Calu3 (cell line): ENCODE data around the gene CD248. TPM values are rescaled to one million over a fixed set of nuclear protein-coding genes. Genes with fewer than 3 reads are reported as not detected.
A peak's percentile ranks its signal among the peaks of the same experiment; 100 is the strongest.

Source experiments
- BruUV-seq: library from RNA; stranded (reverse); fragments of 400-500 nt; replicated peaks from 2 replicates; lab custom pipeline; 2021; lab: Mats Ljungman, UMichigan
- CTCF ChIA-PET: fragments of 300-600 bp; sonication (Branson Sonifier 250); formaldehyde crosslinking; loops from one replicate; lab custom pipeline; 2022; ENCODE audit warnings: antibody characterized with exemption; lab: Charles Lee
- DNase-seq: peaks from one replicate; pipeline ENCODE4 v3.0.0; 2022
- H3K27ac Mint-ChIP-seq: one replicate; pipeline ENCODE4 v1.8.0; 2022; ENCODE audit warnings: mixed read lengths; ENCODE audit not compliant: unreplicated experiment
- H3K27me3 Mint-ChIP-seq: one replicate; pipeline ENCODE4 v1.8.0; 2022; ENCODE audit warnings: mixed read lengths; ENCODE audit not compliant: unreplicated experiment
- H3K36me3 Mint-ChIP-seq: one replicate; pipeline ENCODE4 v1.8.0; 2022; ENCODE audit warnings: mild to moderate bottlenecking, moderate library complexity, mixed read lengths; ENCODE audit not compliant: insufficient read depth, unreplicated experiment
- H3K4me1 Mint-ChIP-seq: one replicate; pipeline ENCODE4 v1.8.0; 2022; ENCODE audit warnings: mild to moderate bottlenecking, low read depth, mixed read lengths; ENCODE audit not compliant: unreplicated experiment
- H3K4me3 Mint-ChIP-seq: one replicate; pipeline ENCODE4 v1.8.0; 2022; ENCODE audit warnings: mild to moderate bottlenecking, low read depth, moderate library complexity, mixed read lengths; ENCODE audit not compliant: unreplicated experiment
- H3K9me3 Mint-ChIP-seq: one replicate; pipeline ENCODE4 v1.8.0; 2022; ENCODE audit warnings: low read depth, mixed read lengths; ENCODE audit not compliant: unreplicated experiment
- intact Hi-C: fragments of 100-400 bp; cut with micrococcal nuclease; formaldehyde crosslinking; loops from one replicate; pipeline ENCODE4 v1.10.0; 2022; ENCODE audit not compliant: unreplicated experiment
- total RNA-seq: library from RNA; stranded (reverse); gene quantifications from 2 replicates; pipeline ENCODE4 v1.2.3, GENCODE V29; 2022
- TF ChIP-seq, protein P1 (sequence below): fragments of 200-600 bp; IDR thresholded peaks from one replicate; pipeline ENCODE4 v1.8.0; 2022; ENCODE audit warnings: antibody characterized with exemption; ENCODE audit not compliant: unreplicated experiment

The CD248 gene
- total RNA-seq, 1 experiment from 2014 or later: not detected

DNA sequence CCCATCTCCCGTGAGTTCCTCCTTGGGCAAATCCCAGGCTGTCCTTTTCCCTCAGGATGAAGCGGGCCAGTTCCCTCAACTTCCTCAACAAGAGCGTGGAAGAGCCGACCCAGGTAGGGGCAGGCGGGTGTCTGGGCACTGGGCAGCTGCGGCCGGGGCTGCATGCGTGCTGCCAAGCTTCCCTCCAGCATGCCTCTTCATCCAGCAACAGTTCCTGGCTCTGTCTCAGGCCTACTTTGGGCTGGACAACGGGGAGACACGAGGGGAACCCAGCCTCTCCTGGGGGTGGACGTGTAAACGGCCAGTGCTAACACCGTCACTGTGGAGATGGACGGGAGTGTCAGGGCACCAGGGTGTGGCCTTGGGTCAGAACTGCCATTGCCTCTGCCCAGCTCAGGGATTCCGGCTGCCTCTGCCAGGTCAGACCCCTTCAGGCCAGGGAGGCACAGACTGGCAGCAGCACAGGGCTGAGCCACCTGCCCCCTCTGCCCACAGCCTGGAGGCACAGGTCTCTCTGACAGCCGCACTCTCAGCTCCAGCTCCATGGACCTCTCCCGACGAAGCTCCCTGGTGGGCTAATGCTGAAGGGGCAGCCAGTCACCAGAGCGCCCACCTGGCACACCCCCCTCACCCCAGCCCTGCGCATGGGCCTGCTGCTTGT, 50.3 kb downstream of the CD248 start:
- H3K4me3 Mint-ChIP-seq: no peak overlapping the region
- no peak overlapping the region for H3K27ac Mint-ChIP-seq
- no peak for DNase-seq
- no TSS peak for BruUV-seq
- TF ChIP-seq, protein P1, sequence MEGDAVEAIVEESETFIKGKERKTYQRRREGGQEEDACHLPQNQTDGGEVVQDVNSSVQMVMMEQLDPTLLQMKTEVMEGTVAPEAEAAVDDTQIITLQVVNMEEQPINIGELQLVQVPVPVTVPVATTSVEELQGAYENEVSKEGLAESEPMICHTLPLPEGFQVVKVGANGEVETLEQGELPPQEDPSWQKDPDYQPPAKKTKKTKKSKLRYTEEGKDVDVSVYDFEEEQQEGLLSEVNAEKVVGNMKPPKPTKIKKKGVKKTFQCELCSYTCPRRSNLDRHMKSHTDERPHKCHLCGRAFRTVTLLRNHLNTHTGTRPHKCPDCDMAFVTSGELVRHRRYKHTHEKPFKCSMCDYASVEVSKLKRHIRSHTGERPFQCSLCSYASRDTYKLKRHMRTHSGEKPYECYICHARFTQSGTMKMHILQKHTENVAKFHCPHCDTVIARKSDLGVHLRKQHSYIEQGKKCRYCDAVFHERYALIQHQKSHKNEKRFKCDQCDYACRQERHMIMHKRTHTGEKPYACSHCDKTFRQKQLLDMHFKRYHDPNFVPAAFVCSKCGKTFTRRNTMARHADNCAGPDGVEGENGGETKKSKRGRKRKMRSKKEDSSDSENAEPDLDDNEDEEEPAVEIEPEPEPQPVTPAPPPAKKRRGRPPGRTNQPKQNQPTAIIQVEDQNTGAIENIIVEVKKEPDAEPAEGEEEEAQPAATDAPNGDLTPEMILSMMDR: no peak
- H3K36me3 Mint-ChIP-seq: peaks cover 77% of the 10 kb centered on the region
- intact Hi-C loops: no loop called here
- no peaks in the 10 kb centered on the region for H3K27me3 Mint-ChIP-seq
- H3K4me1 Mint-ChIP-seq: peaks cover 16% of the 10 kb centered on the region
- no peaks in the 10 kb centered on the region for H3K9me3 Mint-ChIP-seq
- CTCF ChIA-PET: no interaction called here

DNA sequence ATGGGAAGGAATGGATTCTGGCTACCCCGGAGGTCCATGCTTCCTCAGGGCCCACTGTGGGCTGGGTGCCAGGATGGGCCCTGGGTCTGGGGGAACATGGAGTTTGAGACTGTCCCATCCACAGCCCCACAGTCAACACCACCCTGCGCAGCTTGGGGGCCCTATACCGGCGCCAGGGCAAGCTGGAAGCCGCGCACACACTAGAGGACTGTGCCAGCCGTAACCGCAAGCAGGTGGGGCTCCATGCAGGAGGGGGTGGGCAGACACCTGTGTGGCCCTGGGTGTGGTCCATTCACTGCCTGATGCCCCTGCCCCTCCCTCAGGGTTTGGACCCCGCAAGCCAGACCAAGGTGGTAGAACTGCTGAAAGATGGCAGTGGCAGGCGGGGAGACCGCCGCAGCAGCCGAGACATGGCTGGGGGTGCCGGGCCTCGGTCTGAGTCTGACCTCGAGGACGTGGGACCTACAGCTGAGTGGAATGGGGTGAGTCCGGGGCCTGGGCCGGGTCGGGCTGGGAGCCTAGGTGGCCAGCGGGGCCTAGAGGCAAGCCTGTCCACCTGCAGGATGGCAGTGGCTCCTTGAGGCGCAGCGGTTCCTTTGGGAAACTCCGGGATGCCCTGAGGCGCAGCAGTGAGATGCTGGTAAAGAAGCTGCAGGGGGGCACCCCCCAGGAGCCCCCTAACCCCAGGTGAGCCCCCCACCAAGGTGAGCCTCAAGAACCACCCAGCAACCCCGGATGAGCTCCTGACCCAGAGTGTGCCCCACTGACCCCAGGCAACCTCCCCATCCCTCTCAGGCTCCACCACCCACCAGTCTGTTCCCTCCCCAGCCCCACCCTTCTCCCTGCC, 51.1 kb downstream of the CD248 start:
- Mint-ChIP-seq H3K36me3 (peaks cover 78% of the 10 kb centered on the region), H3K27ac (no peak overlapping the region), H3K4me1 (peaks cover 16% of the 10 kb centered on the region), H3K4me3 (no peak overlapping the region), H3K27me3 (no peaks in the 10 kb centered on the region), H3K9me3 (no peaks in the 10 kb centered on the region)
- TF ChIP-seq, protein P1: no peak
- BruUV-seq: no TSS peak
- no peak for DNase-seq
- CTCF ChIA-PET: interaction anchor here (0.7 kb wide), 1 partner anchor 43 kb away, joined by 3 read pairs; no protein-coding TSS in a partner anchor
- intact Hi-C loops: no loop called here

DNA sequence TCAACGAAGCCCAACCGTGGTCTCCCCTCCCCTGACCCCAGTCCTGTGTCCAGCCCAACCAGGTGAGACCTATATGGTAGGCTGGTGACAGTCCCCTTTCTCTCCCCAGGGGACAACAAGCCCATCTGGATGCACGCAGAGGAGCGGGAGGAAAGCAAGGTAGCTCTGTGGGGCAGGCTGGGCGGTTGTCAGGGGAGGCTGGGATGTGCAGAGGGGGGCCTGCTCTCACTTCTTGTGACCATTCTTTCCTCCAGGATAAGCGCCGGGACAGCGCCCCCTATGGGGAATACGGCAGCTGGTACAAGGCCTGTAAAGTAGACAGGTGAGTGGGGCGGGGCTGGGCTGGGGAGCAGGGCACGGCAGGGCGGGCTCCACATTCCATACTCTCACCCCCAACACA, 51.9 kb downstream of the CD248 start:
- no peak overlapping the region for H3K27ac Mint-ChIP-seq
- peaks cover 72% of the 10 kb centered on the region for H3K36me3 Mint-ChIP-seq
- TF ChIP-seq, protein P1: peak; percentile 14

More for the DNA sequence above, 51.9 kb downstream of the CD248 start:
- peaks cover 16% of the 10 kb centered on the region for H3K4me1 Mint-ChIP-seq
- no TSS peak for BruUV-seq
- H3K9me3 Mint-ChIP-seq: no peaks in the 10 kb centered on the region
- CTCF ChIA-PET: interaction anchor here (0.7 kb wide), 1 partner anchor 43 kb away, joined by 3 read pairs; no protein-coding TSS in a partner anchor
- DNase-seq: peak; percentile 40
- intact Hi-C loops: no loop called here
- no peaks in the 10 kb centered on the region for H3K27me3 Mint-ChIP-seq
- no peak overlapping the region for H3K4me3 Mint-ChIP-seq

Other genes with a start within 250 kb of the CD248 start
- 44.7 and 47.9 TPM in 2 replicates for gene PACS1, start 246.8 kb downstream of the CD248 start, total RNA-seq
- gene KLC2, start 59.3 kb downstream of the CD248 start, total RNA-seq: 41.7 and 46.7 TPM in 2 replicates
- gene RAB1B, start 48.4 kb downstream of the CD248 start, total RNA-seq: 144 and 146 TPM in 2 replicates
- gene CNIH2, start 38.9 kb downstream of the CD248 start, total RNA-seq: 2.9 and 3.5 TPM in 2 replicates
- gene YIF1A, start 27.9 kb downstream of the CD248 start, total RNA-seq: 98.8 and 106 TPM in 2 replicates
- 1.4 and 3.0 TPM in 2 replicates for gene TMEM151A, start 25.1 kb downstream of the CD248 start, total RNA-seq
- gene RIN1, start 19.4 kb upstream of the CD248 start, total RNA-seq: 17.6 and 23.7 TPM in 2 replicates
- gene BRMS1, start 28.1 kb upstream of the CD248 start, total RNA-seq: 48.1 and 51.0 TPM in 2 replicates
- 11.8 and 12.2 TPM in 2 replicates for gene B4GAT1, start 30.6 kb upstream of the CD248 start, total RNA-seq
- gene SLC29A2, start 54.7 kb upstream of the CD248 start, total RNA-seq: 37.7 and 40.4 TPM in 2 replicates
- gene NPAS4, start 104.0 kb upstream of the CD248 start, total RNA-seq: not detected in 2 replicates
- 76.1 and 79.6 TPM in 2 replicates for gene MRPL11, start 121.8 kb upstream of the CD248 start, total RNA-seq
- 7.6 and 8.1 TPM in 2 replicates for gene PELI3, start 149.9 kb upstream of the CD248 start, total RNA-seq
- 57.4 and 58.0 TPM in 2 replicates for gene DPP3, start 163.4 kb upstream of the CD248 start, total RNA-seq
- gene BBS1, start 193.6 kb upstream of the CD248 start, total RNA-seq: 32.2 and 38.2 TPM in 2 replicates
- 15.1 and 17.3 TPM in 2 replicates for gene ZDHHC24, start 229.0 kb upstream of the CD248 start, total RNA-seq
- gene ACTN3, start 229.9 kb upstream of the CD248 start, total RNA-seq: not detected in 2 replicates